HEK293 (cell line): ENCODE results near the gene SMARCD1.

ENCODE experiments used
- CTCF ChIA-PET: fragments of 350-600 bp; formaldehyde crosslinking; extraction: SDS; loops from one replicate; lab custom pipeline; 2021; ENCODE audit warnings: antibody characterized with exemption; lab: Yijun Ruan, JAX
- POLR2A ChIA-PET: fragments of 300-600 bp; formaldehyde crosslinking; extraction: SDS; loops from one replicate; lab custom pipeline; 2020; ENCODE audit warnings: antibody characterized with exemption, inconsistent platforms; lab: Yijun Ruan, JAX
- H3K27ac ChIP-seq: fragments of 200-500 bp; sonication (Bioruptor generic); 2 replicates; pipeline ENCODE4 v1.5.1; 2014; ENCODE audit warnings: low read depth, low read length, control low read depth, inconsistent platforms; ENCODE audit errors: extremely low read depth
- H3K36me3 ChIP-seq, 2 experiments: fragments of 200-500 bp in 1 of 2; sonication (Bioruptor generic) in 1 of 2; 1 replicate in 1 of 2; 2 replicates in 1 of 2; pipeline ENCODE4 v1.5.1; 2014 to 2017; ENCODE audit warnings: inconsistent platforms in 2 of 2, low read length in 2 of 2; ENCODE audit not compliant: control insufficient read depth in 2 of 2, insufficient read depth in 1 of 2
- H3K4me1 ChIP-seq: fragments of 200-500 bp; sonication (Bioruptor generic); 2 replicates; pipeline ENCODE4 v1.5.1; 2014; ENCODE audit warnings: mild to moderate bottlenecking, low read length, inconsistent platforms; ENCODE audit not compliant: control insufficient read depth, insufficient read depth
- H3K4me3 ChIP-seq: 2 replicates; pipeline ENCODE4 v1.5.1; 2011; ENCODE audit warnings: low read depth, mild to moderate bottlenecking, control low read depth, low read length, moderate library complexity
- H3K9me3 ChIP-seq: fragments of 200-500 bp; sonication (Bioruptor generic); 2 replicates; pipeline ENCODE4 v1.5.1; 2014; ENCODE audit warnings: low read depth, low read length, inconsistent platforms; ENCODE audit not compliant: control insufficient read depth, insufficient read depth
- BCL6B ChIP-seq: fragments of 450-650 bp; formaldehyde crosslinking; IDR thresholded peaks from 2 replicates; pipeline ENCODE4 v1.5.1; 2017; ENCODE audit warnings: missing biosample characterization, missing genetic modification characterization
- EGR2 ChIP-seq: fragments of 450-650 bp; formaldehyde crosslinking; IDR thresholded peaks from 2 replicates; pipeline ENCODE4 v1.5.1; 2016; ENCODE audit warnings: low read depth, missing biosample characterization, missing genetic modification characterization
- KLF17 ChIP-seq: fragments of 450-650 bp; formaldehyde crosslinking; IDR thresholded peaks from 2 replicates; pipeline ENCODE4 v1.5.1; 2016; ENCODE audit warnings: missing biosample characterization, missing genetic modification characterization
- PBX3 ChIP-seq: sonication (generic); formaldehyde crosslinking; IDR thresholded peaks from 2 replicates; pipeline ENCODE4 v1.8.1; 2022; ENCODE audit warnings: mild to moderate bottlenecking, moderate library complexity, missing genetic modification reagents
- PRDM4 ChIP-seq: fragments of 450-650 bp; formaldehyde crosslinking; IDR thresholded peaks from 2 replicates; pipeline ENCODE4 v1.5.1; 2017; ENCODE audit warnings: missing biosample characterization, missing genetic modification characterization
- REPIN1 ChIP-seq: fragments of 450-650 bp; formaldehyde crosslinking; IDR thresholded peaks from 2 replicates; pipeline ENCODE4 v1.5.1; 2017; ENCODE audit warnings: missing biosample characterization, missing genetic modification characterization, low read depth
- ZNF155 ChIP-seq: fragments of 450-650 bp; formaldehyde crosslinking; IDR thresholded peaks from 2 replicates; pipeline ENCODE4 v1.5.1; 2016; ENCODE audit warnings: missing biosample characterization, missing genetic modification characterization
- ZNF169 ChIP-seq: fragments of 450-650 bp; formaldehyde crosslinking; IDR thresholded peaks from 2 replicates; pipeline ENCODE4 v1.5.1; 2016; ENCODE audit warnings: missing biosample characterization, missing genetic modification characterization
- ZNF26 ChIP-seq: fragments of 450-650 bp; formaldehyde crosslinking; IDR thresholded peaks from 2 replicates; pipeline ENCODE4 v1.5.1; 2016; ENCODE audit warnings: missing biosample characterization, missing genetic modification characterization
- ZNF354C ChIP-seq: fragments of 450-650 bp; formaldehyde crosslinking; IDR thresholded peaks from 2 replicates; pipeline ENCODE4 v1.5.1; 2016; ENCODE audit warnings: missing biosample characterization, missing genetic modification characterization, low read depth, borderline replicate concordance
- ZNF426 ChIP-seq: fragments of 450-650 bp; formaldehyde crosslinking; IDR thresholded peaks from 2 replicates; pipeline ENCODE4 v1.5.1; 2017; ENCODE audit warnings: missing biosample characterization, missing genetic modification characterization, mild to moderate bottlenecking, inconsistent platforms, moderate library complexity
- ZNF585B ChIP-seq: fragments of 450-650 bp; formaldehyde crosslinking; IDR thresholded peaks from 2 replicates; pipeline ENCODE4 v1.5.1; 2016; ENCODE audit warnings: missing biosample characterization, missing genetic modification characterization
- ZNF660 ChIP-seq: fragments of 450-650 bp; IDR thresholded peaks from 2 replicates; pipeline ENCODE4 v1.5.1; 2018; ENCODE audit warnings: missing biosample characterization, mild to moderate bottlenecking, missing genetic modification characterization
- ZNF670 ChIP-seq: fragments of 450-650 bp; formaldehyde crosslinking; IDR thresholded peaks from 2 replicates; pipeline ENCODE4 v1.5.1; 2016; ENCODE audit warnings: missing biosample characterization, missing genetic modification characterization, low read depth
- ZNF701 ChIP-seq: fragments of 450-650 bp; formaldehyde crosslinking; IDR thresholded peaks from 2 replicates; pipeline ENCODE4 v1.5.1; 2016; ENCODE audit warnings: missing biosample characterization, missing genetic modification characterization
- TF ChIP-seq, protein P1 (sequence below): fragments of 450-650 bp; formaldehyde crosslinking; IDR thresholded peaks from 2 replicates; pipeline ENCODE4 v1.5.1; 2016; ENCODE audit warnings: missing biosample characterization, missing genetic modification characterization

SMARCD1 gene

GRCh38 chr12:50061946-50062686 lies 23.0 kb upstream of the SMARCD1 start (continued):
- TF ChIP-seq PBX3 (no peak), ZNF169 (tag by site-specific recombination) (no peak), ZNF155 (no peak), ZNF426 (tag by site-specific recombination) (no peak), EGR2 (no peak), PRDM4 (tag by site-specific recombination) (no peak), BCL6B (no peak), ZNF701 (tag by site-specific recombination) (no peak)
- TF ChIP-seq, protein P1, sequence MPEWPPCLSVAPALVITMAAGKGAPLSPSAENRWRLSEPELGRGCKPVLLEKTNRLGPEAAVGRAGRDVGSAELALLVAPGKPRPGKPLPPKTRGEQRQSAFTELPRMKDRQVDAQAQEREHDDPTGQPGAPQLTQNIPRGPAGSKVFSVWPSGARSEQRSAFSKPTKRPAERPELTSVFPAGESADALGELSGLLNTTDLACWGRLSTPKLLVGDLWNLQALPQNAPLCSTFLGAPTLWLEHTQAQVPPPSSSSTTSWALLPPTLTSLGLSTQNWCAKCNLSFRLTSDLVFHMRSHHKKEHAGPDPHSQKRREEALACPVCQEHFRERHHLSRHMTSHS: no peak

DNA sequence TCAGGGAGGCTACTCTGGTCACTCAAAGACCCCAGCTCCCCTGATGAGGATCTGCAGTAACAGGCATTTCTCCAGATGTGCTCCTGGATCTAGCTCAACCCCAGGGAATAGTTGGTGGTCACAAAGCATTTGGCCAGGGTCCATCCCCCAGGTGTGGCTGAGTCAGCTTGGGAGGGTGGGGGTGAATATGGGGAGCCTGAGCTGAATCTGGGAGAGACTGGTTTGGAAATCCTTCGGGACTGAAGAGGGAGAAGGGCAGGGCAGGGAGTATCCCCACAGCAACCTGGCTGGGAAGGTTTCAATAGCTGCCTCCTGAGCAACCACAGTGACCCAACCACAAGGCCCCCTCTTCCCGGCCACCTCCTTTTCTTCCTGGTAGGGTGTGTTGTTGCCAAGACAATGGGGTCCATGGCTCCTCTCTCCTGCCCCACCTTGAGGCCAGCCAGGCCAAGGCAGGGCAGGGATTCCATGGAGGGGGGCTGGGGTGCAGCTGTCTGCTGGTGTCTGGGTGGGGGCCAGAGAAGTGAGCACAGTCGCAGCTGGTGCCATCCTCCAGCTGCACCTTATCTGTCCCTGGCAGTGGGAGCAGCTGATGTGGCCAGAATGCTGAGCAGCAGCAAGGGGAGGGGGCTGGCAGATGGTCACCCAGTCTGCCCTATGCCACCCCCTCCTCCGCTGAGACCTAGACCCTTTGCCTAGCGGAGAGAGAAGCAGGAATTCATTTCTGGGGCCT lies 22.2 kb upstream of the SMARCD1 start:
- Histone ChIP-seq H3K4me3 (no peak overlapping the region), H3K9me3 (no peaks in the 10 kb centered on the region), H3K36me3 (peaks cover 0 to 47% of the 10 kb centered on the region in 2 experiments; a peak in 1 of 3 replicates)
- CTCF ChIA-PET: interaction anchor here (0.6 to 7.2 kb wide), 5 partner anchors 7 to 1871 kb away, joined by 3 to 51 read pairs (median 16); no protein-coding TSS in a partner anchor
- no peak for TF ChIP-seq ZNF660 (tag by site-specific recombination)
- TF ChIP-seq ZNF354C: no peak
- no peak for TF ChIP-seq REPIN1
- TF ChIP-seq ZNF670: no peak
- no peak for TF ChIP-seq KLF17 (tag by site-specific recombination)
- no peak for TF ChIP-seq ZNF585B
- TF ChIP-seq ZNF26 (tag by site-specific recombination): no peak
- TF ChIP-seq, all 188 proteins: peak for 0
- POLR2A ChIA-PET: no interaction called here
- no peaks in the 10 kb centered on the region; the same call in 1 of the 2 replicates for H3K4me1 ChIP-seq
- no peak overlapping the region for H3K27ac ChIP-seq
